BJ (cell line): ENCODE results near the gene PACS2. TPM values are rescaled to one million over a fixed set of nuclear protein-coding genes. Genes with fewer than 3 reads are reported as not detected.

Source experiments
- CTCF ChIA-PET: fragments of 350-600 bp; formaldehyde crosslinking; extraction: SDS; loops from one replicate; lab custom pipeline; 2021; ENCODE audit warnings: antibody characterized with exemption, inconsistent platforms; lab: Yijun Ruan, JAX
- POLR2A ChIA-PET: fragments of 300-600 bp; sonication (Branson Sonifier 250); formaldehyde crosslinking; extraction: SDS; loops from one replicate; lab custom pipeline; 2021; ENCODE audit warnings: antibody characterized with exemption; lab: Charles Lee
- DNase-seq: peaks from one replicate; pipeline ENCODE4 v3.0.0-alpha.2; 2011; ENCODE audit warnings: low read depth
- H3K27me3 ChIP-seq: 2 replicates; pipeline ENCODE4 v1.6.0; 2011; ENCODE audit warnings: low read length; ENCODE audit not compliant: control insufficient read depth, insufficient read depth
- H3K36me3 ChIP-seq: 2 replicates; pipeline ENCODE4 v1.5.1; 2011; ENCODE audit warnings: low read length; ENCODE audit not compliant: control insufficient read depth, insufficient read depth
- H3K4me3 ChIP-seq: 2 replicates; pipeline ENCODE4 v1.5.1; 2011; ENCODE audit warnings: low read depth, mild to moderate bottlenecking, control low read depth, low read length
- CTCF ChIP-seq: IDR thresholded peaks from 2 replicates; pipeline ENCODE4 v1.5.1; 2011; ENCODE audit warnings: low read depth, mild to moderate bottlenecking, control low read depth, inconsistent platforms, low read length, moderate library complexity; ENCODE audit not compliant: insufficient read depth
- polyA plus RNA-seq: library from polyadenylated mRNA; depleted of rRNA; stranded (reverse); fragments of >200 nt; gene quantifications from 2 replicates; pipeline ENCODE4 v1.2.3, GENCODE V29; 2011

Gene PACS2
- polyA plus RNA-seq, 1 experiment: 21.4 TPM

DNA sequence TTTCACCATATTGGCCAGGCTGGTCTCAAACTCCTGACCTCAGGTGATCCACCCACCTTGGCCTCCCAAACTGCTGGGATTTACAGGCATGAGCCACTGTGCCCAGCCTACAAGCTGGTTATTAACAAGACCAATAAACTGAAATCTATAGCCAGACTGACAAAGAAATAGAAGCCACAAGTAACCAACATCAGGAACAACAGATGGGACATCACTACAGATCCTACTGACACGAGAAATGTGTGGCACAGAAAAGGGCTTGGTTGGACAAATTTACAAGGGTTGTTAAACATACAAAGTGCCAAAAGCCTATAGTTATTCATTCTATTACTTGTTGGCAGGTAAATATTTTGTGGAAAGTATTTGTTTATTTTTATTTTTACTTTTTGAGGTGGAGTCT, 116.7 kb downstream of the PACS2 start:
- Histone ChIP-seq H3K27me3 (no peaks in the 10 kb centered on the region), H3K4me3 (no peak overlapping the region), H3K36me3 (peaks cover 7% of the 10 kb centered on the region)
- CTCF ChIA-PET: interaction anchor here (0.9 to 3.1 kb wide), 3 partner anchors 17 to 50 kb away, joined by 3 to 12 read pairs (median 3); no protein-coding TSS in a partner anchor
- POLR2A ChIA-PET: no interaction called here
- DNase-seq: no peak
- no peak for TF ChIP-seq CTCF

DNA sequence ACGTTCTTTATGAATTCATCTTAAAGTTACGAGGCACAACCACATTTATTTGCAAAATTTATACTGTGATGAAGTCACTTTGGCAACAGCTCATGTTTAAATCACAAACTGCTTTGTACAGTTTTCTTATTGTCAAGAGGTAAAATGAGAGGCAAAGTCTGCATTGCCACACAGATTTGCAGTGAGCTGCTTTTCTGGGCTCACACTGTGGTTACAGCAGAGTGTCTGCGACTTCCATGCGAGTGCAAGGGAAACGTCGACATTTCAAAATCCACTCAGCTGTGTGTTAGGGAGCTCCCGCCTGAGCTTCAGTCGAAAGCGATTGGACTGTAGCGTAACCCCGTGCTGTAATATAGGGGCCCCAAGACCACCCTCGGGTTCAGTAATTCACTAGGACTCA, 118.1 kb downstream of the PACS2 start:
- no peak for TF ChIP-seq CTCF
- Histone ChIP-seq H3K4me3 (no peak overlapping the region), H3K27me3 (no peaks in the 10 kb centered on the region), H3K36me3 (peaks cover 5% of the 10 kb centered on the region)
- ChIA-PET POLR2A (no interaction called here), CTCF (interaction anchor here (3.1 kb wide), 1 partner anchor 48 kb away, joined by 12 read pairs; no protein-coding TSS in a partner anchor)
- DNase-seq: no peak

GRCh38 chr14:105433161-105433605, 118.6 kb downstream of the PACS2 start:
- TF ChIP-seq CTCF: no peak
- Histone ChIP-seq H3K36me3 (peaks cover 5% of the 10 kb centered on the region), H3K27me3 (no peaks in the 10 kb centered on the region), H3K4me3 (no peak overlapping the region)
- POLR2A ChIA-PET: no interaction called here
- DNase-seq: no peak
- CTCF ChIA-PET: interaction anchor here (3.1 kb wide), 1 partner anchor 48 kb away, joined by 12 read pairs; no protein-coding TSS in a partner anchor

GRCh38 chr14:105436402-105436801, 121.9 kb downstream of the PACS2 start:
- no peak for TF ChIP-seq CTCF
- ChIA-PET CTCF (interaction anchor here (0.6 kb wide), 1 partner anchor 12 kb away, joined by 3 read pairs; no protein-coding TSS in a partner anchor), POLR2A (no interaction called here)
- DNase-seq: no peak
- Histone ChIP-seq H3K27me3 (no peaks in the 10 kb centered on the region), H3K4me3 (no peak overlapping the region), H3K36me3 (peaks cover 18% of the 10 kb centered on the region)

GRCh38 chr14:105436891-105437722, 122.6 kb downstream of the PACS2 start:
- ChIA-PET POLR2A (no interaction called here), CTCF (interaction anchor here (0.6 kb wide), 1 partner anchor 11 kb away, joined by 3 read pairs; no protein-coding TSS in a partner anchor)
- TF ChIP-seq CTCF: no peak
- Histone ChIP-seq H3K36me3 (peaks cover 18% of the 10 kb centered on the region), H3K4me3 (no peak overlapping the region), H3K27me3 (no peaks in the 10 kb centered on the region)
- DNase-seq: no peak
